GM11168 (cell line): ENCODE results near the gene TLL1.

Experiments
- in situ Hi-C: fragments of 300-500 bp; cut with MboI; formaldehyde crosslinking; loops from one replicate; pipeline ENCODE4 v1.12.0; 2022; ENCODE audit warnings: low sequenced_read_pairs; ENCODE audit not compliant: unreplicated experiment

Gene TLL1

DNA sequence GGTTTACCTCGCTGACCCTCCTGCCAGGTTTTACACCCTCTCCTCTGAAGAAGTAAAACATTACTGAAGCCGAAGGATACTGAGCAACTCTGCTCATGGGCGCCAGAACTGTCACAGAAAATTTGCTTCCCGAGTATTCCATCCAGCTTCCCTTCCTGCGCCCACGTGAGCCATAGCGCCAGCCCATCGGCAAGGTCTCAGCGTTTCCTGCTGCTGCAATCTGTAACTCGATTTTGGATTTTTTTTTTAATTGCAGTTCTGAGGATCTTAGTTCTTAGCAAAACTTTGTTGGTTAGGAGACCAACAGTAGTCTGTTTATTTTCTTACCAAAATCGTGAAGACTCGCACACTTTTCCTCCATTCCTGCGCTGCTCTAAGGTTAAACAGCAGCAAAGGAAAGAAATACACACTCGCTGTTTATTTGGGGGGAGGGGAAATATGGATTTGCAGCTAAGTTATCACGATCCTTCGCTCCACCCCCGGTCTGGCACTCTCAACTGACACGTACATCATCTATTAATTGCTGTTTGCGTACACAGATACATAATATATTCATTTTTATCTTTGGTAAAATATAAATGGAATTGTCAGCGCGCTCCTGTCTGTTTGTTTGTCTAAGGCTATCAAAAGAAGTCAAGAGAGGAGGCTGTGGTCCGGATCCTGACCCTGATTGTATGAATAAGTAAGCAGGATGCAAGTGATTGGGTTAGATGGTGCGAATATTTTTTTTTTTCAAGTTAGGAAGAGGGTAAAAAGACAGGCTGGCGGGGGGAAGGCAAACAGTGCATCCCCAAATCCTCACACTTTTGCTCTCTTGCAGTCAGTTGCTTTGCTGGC lies at the start of gene TLL1:
Gene TLL1, plus strand, starts transcription at position 777 of the 837 bp plus-strand sequence. CDS start 668 bp downstream, outside the sequence.
- in situ Hi-C loops = no loop called here

GRCh38 chr4:165826166-165826565 lies 46.9 kb upstream of the TLL1 start:
- in situ Hi-C loops = no loop called here

DNA sequence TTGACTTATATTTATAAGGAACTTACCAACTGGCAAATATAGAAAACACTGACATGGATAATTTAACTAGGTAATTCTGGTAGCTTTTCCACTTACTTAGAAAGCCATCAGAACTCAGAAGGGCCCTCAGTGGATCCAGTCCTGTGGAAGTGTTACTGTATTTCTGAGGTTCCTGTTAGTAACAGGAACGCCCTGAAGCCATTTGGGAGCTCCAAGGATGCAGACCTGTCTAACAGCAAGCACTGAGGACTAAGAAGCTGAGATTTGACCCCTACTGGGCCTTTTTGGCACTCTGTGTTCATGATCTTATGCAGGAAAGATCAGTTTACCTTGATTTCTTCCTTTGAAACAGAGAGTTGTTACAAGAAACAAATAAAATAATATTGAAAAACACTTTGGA lies 46.0 kb upstream of the TLL1 start:
- in situ Hi-C loops = no loop called here

DNA sequence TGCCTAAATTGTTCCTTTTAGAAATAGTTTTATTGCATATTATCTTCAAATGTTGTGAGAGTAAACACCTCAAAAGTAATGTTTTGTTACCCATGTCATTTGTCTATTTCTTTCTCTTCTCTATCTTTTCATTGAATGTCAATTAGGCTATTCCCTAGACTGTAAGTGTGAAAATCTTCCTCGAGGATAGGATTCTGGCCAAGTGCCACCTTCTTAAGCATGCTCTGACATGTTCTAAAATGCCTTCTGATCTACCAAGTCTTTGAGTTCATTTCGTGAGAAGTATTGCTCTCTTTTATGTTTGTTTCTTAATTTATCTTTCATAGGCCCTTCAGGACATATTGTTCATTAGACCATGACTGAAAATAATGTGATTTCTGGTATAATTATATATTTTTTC lies 44.1 kb upstream of the TLL1 start:
- in situ Hi-C loops = no loop called here

DNA sequence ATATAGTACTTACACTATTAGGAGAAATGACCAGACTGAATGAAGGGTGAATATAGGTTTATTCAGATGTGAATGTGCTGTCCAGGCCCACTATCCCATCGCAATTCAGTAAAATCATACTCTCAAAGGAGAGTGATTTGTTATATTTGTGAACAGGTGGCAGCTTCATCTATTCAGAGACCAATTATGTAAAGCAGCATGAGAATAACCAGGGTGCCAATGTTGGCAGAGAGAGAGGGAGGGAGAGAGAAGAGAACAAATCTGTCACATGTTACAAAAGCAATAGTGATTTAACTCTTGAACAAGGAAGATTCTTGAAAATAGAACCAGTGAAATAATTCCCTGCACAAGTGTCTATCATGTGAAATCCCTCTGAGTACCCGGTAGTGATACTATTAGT lies 38.9 kb upstream of the TLL1 start:
- in situ Hi-C loops = no loop called here

DNA sequence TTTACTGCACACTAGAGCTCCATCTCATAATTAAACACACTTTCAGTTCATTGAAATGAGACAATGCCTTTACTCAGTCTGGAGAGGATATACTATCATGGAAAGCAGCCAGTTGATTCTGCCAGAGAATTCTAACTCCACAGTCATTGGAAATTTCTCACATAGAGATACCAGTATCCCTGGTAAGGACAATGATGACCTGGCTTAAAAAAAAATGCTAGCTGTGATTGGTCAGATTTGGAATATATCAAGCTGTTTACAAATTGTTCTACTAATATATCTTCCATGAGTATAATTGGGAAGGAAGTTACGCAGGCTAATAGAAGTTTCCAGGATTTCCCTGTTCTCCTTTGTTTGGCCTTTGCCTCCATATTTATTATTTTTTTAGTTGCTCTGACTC lies 34.5 kb upstream of the TLL1 start:
- in situ Hi-C loops = no loop called here

DNA sequence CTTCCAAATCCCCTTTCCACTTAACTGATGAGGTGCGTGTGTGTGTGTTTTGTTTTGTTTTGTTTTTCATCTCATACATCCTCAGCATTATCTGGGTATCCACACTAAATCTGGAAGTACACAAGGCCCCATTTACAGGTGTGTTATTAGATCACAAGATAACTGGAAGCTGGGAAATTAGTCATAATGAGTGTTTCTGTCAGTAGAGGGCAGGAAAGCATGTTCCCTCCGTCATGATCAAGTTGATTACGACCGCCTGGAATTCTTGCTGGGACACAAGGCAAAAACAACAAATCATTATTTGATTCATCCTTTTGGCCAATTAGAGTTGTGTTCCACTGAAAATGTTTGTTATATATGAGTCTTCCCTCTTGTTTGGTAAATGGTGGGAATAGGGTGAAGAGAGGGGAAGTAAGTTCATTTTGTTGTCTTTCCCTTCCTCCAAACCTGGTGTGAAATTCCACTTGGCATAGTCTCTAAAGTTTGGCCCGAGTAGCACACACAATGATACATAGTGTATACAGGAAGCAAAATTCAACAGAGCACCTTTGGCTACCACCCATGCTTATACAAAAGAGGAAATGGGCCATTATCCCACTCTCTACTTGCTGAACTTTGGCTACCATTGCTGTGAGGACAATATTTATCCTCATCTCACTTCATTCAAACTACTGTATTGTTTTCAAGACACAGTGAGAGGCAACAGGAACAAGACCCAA lies 33.3 kb upstream of the TLL1 start:
- in situ Hi-C loops = no loop called here

DNA sequence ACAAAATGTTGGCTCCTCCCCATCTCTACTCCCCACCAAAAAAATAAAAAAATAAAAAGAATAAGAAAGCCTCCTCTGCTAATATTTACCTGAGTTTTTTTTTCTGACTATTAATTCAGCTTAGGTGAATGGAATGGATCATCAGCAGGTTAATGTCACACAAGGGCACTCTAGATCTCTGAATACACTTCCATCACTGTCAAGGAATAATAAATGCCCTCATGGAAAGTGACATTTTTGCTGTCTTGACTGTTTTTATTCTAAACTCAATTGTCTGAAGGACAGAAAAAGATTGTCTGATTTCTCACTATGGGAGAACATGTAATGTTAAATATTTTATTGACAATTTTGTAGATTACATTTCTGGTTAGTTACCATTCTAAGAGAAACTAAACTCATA lies 30.4 kb upstream of the TLL1 start:
- in situ Hi-C loops = no loop called here

- in situ Hi-C loops = no loop called here
Measured at GRCh38 chr4:165844161-165844560, 28.9 kb upstream of the TLL1 start.

GRCh38 chr4:165851256-165851655 lies 21.8 kb upstream of the TLL1 start:
- in situ Hi-C loops = no loop called here

GRCh38 chr4:165855191-165855590 lies 17.8 kb upstream of the TLL1 start:
- in situ Hi-C loops = no loop called here

- in situ Hi-C loops = no loop called here
Measured at GRCh38 chr4:165861363-165861762, 11.7 kb upstream of the TLL1 start.

GRCh38 chr4:165864271-165864670 lies 8.8 kb upstream of the TLL1 start:
- in situ Hi-C loops = no loop called here

GRCh38 chr4:165866019-165866650 lies 6.9 kb upstream of the TLL1 start:
- in situ Hi-C loops = no loop called here

DNA sequence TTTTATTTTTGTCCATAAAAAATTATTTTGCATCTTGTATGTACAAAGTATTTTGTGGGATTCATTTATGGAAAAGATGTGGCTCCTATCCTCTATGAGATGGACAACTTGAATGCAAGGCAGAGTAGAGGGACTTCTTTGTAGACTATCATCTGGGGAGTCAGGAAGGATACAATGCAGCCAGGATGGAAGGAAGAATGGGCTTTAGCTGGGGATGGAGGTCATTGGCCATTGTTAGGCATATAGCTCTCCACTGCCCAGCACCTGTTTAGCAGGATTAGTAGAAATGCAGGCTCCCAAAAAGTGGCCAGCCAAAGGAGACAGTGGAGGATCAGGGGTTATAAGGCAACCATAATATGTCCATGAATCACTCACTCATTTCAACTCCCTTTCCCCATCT lies 5.1 kb upstream of the TLL1 start:
- in situ Hi-C loops = no loop called here

GRCh38 chr4:165873298-165874071 lies 448 bp downstream of the TLL1 start:
- in situ Hi-C loops = no loop called here

- in situ Hi-C loops = no loop called here
Measured at GRCh38 chr4:165874072-165874790, 1.2 kb downstream of the TLL1 start.

DNA sequence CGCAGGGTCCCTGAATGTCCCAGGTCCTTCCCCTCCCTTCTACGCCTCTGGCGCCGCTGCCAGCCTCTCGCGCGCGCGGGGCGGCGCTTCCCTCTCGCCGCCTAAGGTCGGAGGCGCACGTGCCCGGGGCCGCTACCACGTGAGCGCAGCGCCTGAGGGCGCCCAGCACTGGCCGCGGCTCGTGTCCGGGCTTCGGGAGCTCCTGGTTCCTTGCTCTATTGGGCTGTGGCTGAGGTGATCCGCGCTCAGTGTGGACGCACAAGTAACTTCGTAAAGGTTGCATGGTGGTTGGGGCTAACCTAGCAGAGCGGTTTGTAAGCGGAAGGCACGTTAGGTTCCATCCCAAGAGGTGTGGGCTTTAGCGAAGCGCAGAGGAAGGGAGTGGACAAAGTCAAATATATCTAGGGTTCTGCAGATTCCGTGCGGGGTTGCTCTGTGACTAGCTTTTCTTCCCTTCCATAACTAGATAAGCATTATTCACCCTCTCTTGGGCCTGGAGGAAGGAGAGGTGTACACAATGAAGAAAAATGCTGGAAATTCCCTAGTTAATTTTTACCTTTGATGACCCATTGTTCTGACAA lies 1.8 kb downstream of the TLL1 start:
- in situ Hi-C loops = no loop called here

GRCh38 chr4:165875446-165875845 lies 2.4 kb downstream of the TLL1 start:
- in situ Hi-C loops = no loop called here
